Left kidney (tissue), 2 donors: ENCODE results near the gene MBTPS1. TPM values are rescaled to one million over a fixed set of nuclear protein-coding genes. Genes with fewer than 3 reads are reported as not detected.

Source experiments
- DNase-seq: peaks from one replicate; pipeline ENCODE4 v3.0.0-alpha.2; 2013
- polyA plus RNA-seq: library from polyadenylated mRNA; unstranded; fragments of 120-200 nt; gene quantifications from one replicate; pipeline ENCODE4 v1.2.1, GENCODE V29; 2013; ENCODE audit not compliant: insufficient read length

The MBTPS1 gene
- polyA plus RNA-seq, 1 donor = 110 TPM

GRCh38 chr16:84036982-84037425, 79.7 kb downstream of the MBTPS1 start:
- DNase-seq = no peak

- no peak for DNase-seq
Observed at GRCh38 chr16:84036131-84036530, 80.6 kb downstream of the MBTPS1 start.

- DNase-seq = no peak
Observed at GRCh38 chr16:84034516-84034915, 82.2 kb downstream of the MBTPS1 start.

GRCh38 chr16:84033251-84034195, 83.2 kb downstream of the MBTPS1 start:
- no peak for DNase-seq

- DNase-seq = no peak
Observed at GRCh38 chr16:84032458-84033178, 84.1 kb downstream of the MBTPS1 start.

GRCh38 chr16:84031556-84031955, 85.2 kb downstream of the MBTPS1 start:
- no peak for DNase-seq

GRCh38 chr16:84029297-84030047, 87.3 kb downstream of the MBTPS1 start:
- DNase-seq = no peak

- DNase-seq = no peak
Observed at GRCh38 chr16:84027625-84028024, 89.1 kb downstream of the MBTPS1 start.

GRCh38 chr16:84026606-84027005, 90.1 kb downstream of the MBTPS1 start:
- no peak for DNase-seq

GRCh38 chr16:84024854-84025253, 91.9 kb downstream of the MBTPS1 start:
- no peak for DNase-seq

GRCh38 chr16:84022644-84023043, 94.1 kb downstream of the MBTPS1 start:
- no peak for DNase-seq

GRCh38 chr16:84021488-84021887, 95.3 kb downstream of the MBTPS1 start:
- no peak for DNase-seq

GRCh38 chr16:84020353-84020752, 96.4 kb downstream of the MBTPS1 start:
- DNase-seq = no peak

GRCh38 chr16:84018710-84019109, 98.0 kb downstream of the MBTPS1 start:
- no peak for DNase-seq

GRCh38 chr16:84016477-84016876, 100.3 kb downstream of the MBTPS1 start:
- DNase-seq = no peak

- DNase-seq = no peak
Observed at GRCh38 chr16:84015399-84015798, 101.3 kb downstream of the MBTPS1 start.

GRCh38 chr16:84014570-84015327, 102.0 kb downstream of the MBTPS1 start:
- DNase-seq = peak; percentile 31

- DNase-seq = peak; percentile 55
Observed at GRCh38 chr16:84013787-84014569, 102.8 kb downstream of the MBTPS1 start.

- no peak for DNase-seq
Observed at GRCh38 chr16:84009282-84009681, 107.5 kb downstream of the MBTPS1 start.

GRCh38 chr16:84007965-84008364, 108.8 kb downstream of the MBTPS1 start:
- DNase-seq = no peak

GRCh38 chr16:84007520-84007919, 109.2 kb downstream of the MBTPS1 start:
- no peak for DNase-seq
